NAMALWA (cell line): ENCODE measurements around the gene CNNM4.

Source experiments
- DNase-seq: peaks from one replicate; pipeline ENCODE4 v3.0.0-alpha.2; 2015; ENCODE audit warnings: low spot score

Gene CNNM4

DNA sequence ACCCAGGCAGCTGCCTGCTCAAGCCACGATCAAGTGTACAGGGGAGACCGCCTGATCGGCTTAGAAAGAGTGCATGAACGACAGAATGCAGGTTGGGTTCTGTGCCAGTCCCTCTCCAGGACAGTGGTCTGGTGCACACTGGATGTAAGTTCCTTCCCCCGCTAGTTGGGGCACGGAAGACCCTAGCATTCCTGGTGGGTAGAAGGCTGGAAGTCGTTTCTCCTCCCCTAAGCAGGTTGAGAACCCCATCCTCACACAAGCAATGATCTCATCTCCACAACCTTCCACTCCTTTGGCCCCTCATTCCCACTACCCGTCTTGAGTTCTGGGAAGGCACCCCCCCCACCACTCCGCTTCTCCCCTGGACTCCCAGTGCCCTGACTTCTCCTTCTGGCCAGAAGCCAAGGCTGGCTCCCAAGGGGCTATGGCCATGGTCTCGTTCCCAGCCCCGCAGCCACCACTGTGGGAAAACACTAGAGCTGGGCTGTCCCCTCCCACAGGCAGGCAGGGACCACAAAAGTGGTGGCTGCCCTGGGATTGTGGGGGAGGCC is 98.5 kb downstream of the CNNM4 start:
- DNase-seq = no peak

- no peak for DNase-seq
These were observed 99.0 kb downstream of the CNNM4 start for GRCh38 chr2:96859681-96860064.

GRCh38 chr2:96860065-96861029 is 99.6 kb downstream of the CNNM4 start:
- no peak for DNase-seq

GRCh38 chr2:96861074-96861473 is 100.4 kb downstream of the CNNM4 start:
- DNase-seq = no peak
